Urothelium cell line (cell line): Measurements from ENCODE around the gene GFER.
"Not testable (repeated sequence)": the region's sequence is repeated elsewhere in the genome, so short reads cannot be mapped to it uniquely, and the experiment has no call there.

ENCODE experiments used
- DNase-seq: peaks from one replicate; pipeline ENCODE4 v3.0.0; 2011; ENCODE audit warnings: low spot score, mixed read lengths
- FAIRE-seq: peaks from 2 replicates; lab custom pipeline; 2011; peaks lifted over from hg19 to GRCh38; lab: Jason Lieb, UNC

The GFER gene

DNA sequence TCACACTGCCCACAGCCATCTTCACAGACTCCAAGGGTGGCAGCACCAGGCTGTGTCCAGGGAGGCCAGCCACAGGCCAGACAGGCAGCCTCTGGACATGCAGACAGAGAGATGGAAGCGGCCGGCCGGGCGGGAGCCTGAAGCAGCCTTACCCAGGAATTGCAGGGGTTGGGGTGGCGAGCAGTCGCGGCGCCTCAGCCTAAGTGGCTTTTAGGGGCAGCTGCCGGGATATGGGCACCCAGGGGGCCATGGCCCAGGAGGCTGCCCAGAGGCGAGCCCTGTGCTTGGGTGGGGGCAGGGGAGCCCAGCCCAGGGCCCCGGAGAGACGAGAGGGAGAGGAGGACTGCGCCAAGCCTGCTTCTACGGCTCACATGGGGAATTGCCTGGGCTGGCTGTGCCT, 41.3 kb downstream of the GFER start:
- FAIRE-seq (no peak), DNase-seq (no peak)

DNA sequence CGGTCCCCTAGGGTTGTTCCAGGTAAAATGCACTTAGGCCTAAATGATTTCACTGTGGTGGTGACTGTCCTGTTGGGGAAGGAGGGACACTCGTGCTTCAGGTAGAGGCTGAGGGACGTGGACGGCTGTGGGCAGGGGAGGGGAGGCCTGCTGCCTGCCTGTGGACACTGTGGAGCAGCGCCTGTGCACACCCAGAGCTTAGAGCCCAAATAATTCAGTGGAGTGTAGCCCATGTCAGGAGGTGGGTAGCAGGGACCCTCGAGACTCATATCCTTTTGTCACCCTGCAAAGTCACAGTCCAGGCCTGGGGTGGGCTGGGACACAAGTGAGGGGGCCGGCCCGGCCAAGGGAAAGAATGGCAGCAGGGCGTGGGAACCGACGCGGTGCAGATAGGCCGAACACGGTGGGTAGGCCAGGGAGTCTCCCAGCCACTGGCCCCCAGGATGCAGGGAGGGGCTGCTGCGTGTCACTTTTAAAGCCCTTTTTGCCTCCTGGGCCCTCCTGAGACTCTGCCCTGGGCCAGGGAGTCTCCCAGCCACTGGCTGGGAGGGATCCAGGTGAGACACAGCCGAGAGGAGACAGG, 42.0 kb downstream of the GFER start:
- FAIRE-seq (no peak), DNase-seq (no peak)

DNA sequence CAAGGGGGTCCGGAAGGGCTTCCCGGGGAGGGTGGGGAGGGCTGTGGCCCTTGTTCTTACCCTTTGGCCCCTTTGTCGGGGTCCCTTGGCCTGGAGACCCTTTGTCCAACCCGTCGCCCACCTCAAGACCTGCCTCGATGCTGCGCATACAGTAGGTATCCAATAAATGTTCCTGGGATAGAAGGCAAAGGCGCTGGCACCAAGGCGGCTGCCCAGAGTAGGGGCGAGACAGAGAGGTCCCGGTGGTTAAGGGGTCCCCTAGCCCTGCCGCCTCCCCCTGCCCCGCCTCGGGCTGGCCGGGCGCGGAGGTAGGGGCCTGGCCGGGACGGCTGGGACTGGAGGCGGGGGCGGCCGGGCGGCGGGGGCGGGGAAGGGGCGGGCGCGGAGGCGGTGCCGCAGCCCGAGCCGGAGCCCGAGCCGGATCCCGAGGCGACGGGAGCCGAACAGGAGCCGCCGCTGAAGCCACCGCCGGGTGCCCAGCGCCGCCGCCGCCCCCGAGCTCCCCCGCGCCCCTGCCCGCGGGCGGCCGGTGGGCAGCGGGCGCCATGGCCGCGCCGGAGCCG, 42.5 kb downstream of the GFER start, which contains the start of gene NHERF2:
Gene NHERF2, plus strand, starts transcription at position 442 of the 563 bp plus-strand sequence. Its CDS starts 104 bp downstream, at position 546.
- FAIRE-seq (no peak), DNase-seq (peak; percentile 81)

DNA sequence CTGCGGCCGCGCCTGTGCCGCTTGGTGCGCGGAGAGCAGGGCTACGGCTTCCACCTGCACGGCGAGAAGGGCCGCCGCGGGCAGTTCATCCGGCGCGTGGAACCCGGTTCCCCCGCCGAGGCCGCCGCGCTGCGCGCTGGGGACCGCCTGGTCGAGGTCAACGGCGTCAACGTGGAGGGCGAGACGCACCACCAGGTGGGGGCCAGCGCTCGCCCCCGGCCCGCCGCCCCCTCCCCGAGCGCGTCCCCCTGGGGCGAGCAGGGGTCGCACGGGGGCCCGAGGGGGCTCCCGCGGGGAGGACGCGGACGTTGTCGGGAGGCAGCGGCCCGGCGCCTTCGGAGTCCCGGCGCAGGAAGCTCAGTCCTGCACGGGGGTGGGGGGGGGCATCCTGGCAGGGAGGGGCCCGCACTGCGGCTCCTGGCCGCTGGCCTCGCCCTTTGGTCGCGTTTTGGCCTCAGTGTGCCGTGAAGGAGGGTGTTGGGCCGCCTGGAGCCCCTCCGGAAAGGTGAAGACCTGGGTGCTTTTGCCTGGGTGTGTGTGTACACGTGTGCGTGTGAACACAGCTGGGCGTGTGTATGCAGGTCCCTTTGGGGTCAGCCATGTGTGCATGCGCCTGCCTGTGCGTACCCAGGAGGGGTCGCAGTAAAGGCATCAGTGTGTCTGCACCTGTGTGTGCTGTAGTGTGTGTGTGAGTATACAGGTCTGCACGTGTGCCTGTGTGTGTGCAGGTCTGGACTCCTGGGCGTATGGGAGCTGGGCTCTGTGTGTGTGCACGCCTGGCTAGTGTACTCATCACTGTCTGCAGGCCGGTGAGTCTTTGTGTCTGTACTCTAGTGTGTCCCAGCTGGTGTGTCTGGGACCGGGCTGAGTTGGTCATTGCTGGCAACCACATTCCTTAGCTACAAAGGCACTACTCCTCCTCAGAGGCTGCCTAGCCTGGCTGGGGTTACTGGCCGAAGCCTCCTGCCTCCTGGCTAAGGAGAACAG, 43.3 kb downstream of the GFER start:
- no peak for FAIRE-seq
- peak; percentile 49 for DNase-seq

DNA sequence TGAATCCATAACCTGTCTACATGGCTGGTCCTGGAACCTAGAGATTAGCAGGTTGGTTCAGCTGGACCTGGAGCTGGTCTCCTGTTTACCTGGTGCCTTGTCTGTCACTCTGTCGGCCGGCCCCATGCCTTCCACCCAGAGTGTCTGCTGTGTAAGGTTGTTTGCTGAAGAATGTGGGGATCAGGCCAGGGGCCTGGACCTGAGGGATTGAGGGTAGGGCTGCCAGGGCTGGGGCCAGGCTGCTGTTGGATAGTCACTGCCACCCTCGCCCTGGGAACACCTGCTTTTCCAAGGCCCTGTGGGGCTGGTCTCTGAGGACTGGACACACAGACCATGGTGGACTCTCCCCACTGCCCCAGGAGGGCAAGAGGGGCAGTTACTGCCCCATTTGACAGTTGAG, 44.2 kb downstream of the GFER start:
- FAIRE-seq (no peak), DNase-seq (no peak)

DNA sequence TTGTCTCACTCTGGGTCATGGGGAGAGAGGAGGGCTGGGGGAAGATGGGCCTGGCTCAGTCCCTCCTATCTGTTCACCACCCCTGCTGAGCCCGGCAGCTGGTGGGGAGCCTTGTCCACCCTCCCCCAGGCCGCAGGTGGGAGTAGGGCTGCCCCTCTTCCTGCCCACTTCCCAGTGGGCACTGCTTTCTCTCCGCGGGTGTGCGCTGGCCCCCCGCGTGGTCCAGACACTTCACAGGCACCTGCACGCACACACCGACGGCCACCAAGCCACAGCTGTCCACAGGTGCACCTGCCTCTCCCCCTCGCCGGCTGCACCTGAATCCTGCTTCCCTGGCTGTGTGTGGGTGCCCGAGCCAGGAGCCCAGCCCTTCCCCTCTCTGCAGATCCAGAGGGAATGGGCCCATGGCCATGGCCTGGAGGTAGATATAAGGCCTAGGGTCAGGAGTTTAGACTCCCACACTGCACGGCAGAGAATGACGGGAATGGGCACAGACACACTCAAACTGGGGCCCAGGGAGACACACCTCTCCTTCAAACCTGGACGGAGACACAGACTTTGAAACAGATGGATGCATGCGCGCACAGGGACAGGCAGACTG, 44.7 kb downstream of the GFER start:
- FAIRE-seq (no peak), DNase-seq (no peak)

DNA sequence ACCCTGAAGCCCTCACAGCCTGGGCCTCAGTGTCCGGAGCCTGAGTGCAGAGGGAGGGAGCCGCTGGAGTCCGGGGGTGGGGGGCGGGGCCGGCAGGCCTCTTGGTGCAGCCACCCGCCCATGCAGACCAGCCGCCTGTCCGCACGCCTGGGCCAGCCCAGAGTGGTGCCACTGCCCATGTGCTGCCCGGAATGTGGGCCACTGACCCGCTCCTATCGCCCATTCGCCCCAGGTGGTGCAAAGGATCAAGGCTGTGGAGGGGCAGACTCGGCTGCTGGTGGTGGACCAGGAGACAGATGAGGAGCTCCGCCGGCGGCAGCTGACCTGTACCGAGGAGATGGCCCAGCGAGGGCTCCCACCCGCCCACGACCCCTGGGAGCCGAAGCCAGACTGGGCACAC, 45.4 kb downstream of the GFER start:
- DNase-seq: no peak
- no peak for FAIRE-seq

DNA sequence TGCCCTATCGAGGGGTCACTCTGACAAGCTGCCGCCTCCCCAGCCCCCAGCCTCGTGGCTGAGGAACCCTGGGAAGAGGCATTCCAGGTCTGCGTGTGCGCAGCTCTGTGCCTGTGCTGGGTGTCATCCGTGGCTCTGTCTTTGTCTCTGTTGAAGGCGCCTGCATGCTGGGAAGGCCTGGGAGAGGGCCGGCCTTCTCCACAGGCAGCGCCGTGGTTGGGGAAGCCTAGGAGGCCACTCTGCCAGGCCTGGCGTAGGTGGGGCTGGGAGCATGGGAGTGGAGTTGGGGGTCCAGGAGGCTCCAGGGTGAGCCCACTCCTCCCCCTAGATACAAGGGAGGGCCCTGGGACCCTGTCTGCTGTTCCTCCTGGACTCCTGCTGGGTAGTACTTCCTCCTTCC, 46.0 kb downstream of the GFER start:
- FAIRE-seq: no peak

DNA sequence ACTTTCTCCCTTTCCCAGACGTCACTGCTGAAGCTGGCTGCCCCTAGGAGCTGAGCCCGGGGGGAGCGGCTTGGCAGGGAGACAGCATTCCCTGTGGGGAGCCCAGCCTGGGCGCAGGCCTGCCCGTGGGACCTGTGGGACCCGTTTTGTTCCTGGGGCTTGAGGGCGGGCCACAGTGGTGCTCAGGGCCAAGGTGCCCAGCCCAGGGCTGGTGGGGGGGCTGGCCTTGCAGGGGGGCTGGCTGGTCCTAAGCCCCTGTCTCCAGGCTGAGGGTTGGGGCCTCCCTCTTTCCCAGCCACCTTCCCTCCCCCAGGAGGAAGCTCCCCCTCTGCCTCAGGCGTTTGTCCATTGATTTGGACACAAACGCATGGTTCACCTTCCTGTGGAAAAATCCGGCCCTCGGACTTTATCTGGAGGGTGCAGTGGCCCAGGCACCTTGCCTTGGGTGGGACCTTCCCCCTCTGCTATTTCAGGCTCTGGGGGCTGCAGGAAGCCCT, 47.1 kb downstream of the GFER start:
- DNase-seq (no peak), FAIRE-seq (no peak)

More for the DNA sequence above, 46.0 kb downstream of the GFER start:
- no peak for DNase-seq

DNA sequence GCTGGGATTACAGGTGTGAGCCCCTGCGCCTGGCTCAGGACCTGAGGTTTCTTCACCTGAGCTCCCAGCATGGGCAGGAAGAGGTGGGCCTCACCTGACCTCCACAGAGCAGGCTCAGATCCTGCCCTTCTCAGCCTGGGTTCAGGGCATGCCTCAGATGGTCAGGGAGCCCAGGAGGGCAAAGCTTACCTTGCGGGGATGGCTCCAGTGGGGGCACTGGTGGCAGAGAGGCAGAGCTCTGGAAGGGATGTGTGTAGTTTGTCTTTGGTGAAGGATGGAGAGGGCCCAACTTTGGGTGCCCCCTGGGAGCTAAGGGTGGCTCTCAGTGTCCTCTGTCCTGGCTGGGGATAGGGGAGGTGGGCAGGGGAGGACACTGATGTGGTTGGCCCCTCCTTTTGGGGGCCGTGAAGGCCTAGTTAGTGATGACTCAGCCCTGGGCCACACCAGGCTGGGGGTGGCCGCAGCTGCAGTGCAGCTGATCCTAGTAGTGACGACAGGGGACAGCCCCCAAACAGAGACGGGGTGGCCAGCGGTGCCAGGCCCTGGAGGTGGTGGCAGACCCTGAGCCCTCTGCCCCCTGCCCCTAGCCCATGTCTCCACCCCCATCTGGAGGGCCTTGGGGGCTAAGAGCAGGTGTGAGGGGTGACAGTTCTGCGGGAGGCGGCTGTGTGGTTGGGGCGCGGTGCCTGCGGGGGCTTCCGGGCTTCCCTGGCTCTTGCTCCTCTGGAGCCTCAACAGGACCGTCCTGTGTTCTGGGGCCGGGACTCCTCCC, 48.5 kb downstream of the GFER start:
- DNase-seq (no peak), FAIRE-seq (no peak)

DNA sequence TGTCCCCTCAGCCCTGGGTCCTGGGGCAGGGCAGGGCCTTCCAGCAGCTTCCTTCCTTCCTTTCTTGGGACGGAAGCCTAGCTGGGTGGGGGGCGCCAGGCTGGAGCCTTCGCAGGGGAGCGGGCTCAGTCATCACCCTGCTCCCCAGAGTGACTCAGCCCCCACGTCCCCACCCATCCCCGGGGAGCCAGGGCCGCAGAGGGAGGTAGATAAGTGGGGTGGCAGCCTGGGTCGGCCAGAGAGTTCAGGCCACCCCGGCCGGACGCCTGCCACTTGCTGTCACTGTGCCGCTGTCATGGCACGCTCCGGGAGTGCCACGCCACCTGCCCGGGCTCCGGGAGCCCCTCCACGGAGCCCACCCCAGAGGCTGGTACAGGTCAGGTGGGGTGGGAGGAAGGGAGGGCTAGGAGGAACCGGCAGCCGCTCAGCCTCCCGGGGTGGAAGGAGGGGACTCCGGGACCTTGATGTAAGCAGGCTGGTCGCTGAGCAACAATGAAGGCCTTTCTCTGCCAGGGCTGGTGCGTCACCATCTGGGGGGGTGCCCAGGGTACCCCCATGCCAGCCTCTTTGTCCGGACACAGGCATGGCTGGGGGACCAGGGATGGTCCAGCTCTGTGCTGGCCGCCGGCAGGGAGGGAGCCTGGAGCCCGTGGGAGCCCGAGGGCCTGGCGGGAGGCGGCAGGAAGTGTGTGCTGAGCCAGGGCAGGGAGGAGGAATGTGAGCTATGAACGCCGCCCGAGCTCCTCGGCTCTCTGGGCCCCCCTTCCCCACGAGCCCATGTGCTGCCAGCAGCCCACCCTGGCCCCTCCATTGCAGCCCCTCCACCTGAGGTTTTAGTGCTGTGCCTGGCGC, 49.3 kb downstream of the GFER start:
- no peak for FAIRE-seq
- DNase-seq: peak; percentile 66

DNA sequence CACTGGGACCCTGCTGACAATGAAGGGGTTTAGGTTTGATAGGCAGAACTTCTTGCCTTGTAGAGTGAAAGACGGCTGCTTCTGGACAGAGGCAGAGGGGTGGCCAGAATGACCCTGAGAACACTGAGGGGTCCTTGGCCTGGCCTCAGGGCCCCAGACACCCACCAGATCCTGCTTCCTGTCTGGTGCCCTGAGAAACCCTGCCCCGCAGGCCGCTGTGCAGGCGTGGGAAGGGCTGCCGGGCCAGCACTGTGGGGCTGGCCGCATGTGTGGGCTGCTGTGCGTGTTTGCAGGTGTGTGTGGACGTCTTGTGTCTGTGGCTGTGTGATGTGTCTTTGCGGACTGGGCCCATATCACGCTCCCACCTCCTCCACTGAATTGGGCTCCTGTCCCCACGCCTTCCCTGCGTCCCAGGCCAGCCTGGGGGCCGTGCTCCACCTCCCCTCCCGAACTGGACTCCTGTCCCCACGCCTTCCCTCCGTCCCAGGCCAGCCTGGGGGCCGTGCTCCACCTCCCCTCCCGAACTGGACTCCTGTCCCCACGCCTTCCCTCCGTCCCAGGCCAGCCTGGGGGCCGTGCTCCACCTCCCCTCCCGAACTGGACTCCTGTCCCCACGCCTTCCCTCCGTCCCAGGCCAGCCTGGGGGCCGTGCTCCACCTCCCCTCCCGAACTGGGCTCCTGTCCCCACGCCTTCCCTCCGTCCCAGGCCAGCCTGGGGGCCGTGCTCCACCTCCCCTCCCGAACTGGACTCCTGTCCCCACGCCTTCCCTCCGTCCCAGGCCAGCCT, 50.1 kb downstream of the GFER start:
- peak; percentile 66 for FAIRE-seq
- not testable (repeated sequence) for DNase-seq

DNA sequence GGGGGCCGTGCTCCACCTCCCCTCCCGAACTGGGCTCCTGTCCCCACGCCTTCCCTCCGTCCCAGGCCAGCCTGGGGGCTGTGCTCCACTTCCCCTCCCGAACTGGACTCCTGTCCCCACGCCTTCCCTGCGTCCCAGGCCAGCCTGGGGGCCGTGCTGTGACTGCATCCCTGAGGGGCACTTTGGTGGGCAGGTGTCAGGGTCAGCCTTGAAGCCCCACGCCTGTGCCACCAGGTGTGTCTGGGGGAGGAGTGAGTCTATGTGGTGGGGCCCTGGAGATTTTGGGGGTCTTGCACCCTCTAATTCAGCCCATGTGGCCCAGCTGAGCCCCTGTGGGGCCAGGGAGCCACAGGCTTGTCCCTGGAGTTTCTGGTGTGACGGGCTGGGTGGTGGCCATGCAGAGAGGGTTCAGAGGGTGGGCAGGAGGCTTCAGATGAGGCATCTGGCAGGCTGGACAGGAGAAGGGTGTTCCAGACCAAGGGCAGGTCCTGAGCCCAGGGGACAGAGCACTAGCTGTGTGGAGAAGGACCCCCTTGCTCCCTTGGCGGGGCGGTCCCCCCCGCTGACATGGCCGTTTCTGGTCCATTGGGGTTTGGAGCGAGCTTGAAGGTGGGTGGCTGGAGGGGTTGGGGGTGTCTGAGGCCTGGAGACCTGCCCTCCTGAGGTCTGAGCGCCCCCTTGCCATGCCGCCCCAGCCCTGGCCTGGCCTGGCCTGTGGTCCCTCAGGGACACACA, 50.9 kb downstream of the GFER start:
- FAIRE-seq (no peak), DNase-seq (no peak)

DNA sequence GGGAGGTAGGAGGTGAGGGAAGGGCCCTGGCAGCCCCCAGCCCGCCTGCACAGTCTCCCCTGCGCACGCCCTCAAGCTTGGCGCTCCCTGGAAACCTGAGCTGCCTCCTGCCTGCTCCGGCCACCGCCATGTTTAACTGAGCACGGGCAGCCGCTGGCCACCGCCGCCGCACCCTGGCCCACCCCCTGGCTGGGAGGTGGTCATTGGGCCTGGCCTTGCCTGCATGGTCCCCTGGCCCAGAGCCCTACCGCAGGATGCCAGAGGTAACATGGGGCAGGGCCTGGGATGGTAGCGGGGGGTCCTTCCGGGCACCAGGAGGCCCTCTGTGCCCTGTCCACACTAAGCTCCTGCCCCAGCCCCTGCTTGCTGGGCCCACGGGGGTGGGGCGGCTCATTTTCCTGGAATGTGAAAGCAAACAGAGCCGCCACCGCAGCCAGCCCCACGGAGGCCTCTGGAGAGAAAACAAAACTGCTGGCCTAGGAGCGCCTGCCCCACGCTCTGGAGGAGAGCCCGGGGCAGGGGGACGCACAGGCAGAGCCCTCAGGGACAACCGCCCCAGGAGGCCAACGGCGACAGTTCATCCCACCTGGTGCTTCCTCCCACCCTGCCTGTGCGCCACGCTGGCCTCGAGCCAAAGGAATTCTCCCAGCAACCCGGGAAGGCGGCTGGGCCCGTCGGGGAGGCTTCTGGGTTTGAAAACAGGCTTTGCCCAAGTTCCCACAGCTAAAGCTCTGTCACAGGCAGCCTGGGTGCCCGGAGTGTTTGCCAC, 51.6 kb downstream of the GFER start:
- no peak for FAIRE-seq
- DNase-seq: peak; percentile 70

DNA sequence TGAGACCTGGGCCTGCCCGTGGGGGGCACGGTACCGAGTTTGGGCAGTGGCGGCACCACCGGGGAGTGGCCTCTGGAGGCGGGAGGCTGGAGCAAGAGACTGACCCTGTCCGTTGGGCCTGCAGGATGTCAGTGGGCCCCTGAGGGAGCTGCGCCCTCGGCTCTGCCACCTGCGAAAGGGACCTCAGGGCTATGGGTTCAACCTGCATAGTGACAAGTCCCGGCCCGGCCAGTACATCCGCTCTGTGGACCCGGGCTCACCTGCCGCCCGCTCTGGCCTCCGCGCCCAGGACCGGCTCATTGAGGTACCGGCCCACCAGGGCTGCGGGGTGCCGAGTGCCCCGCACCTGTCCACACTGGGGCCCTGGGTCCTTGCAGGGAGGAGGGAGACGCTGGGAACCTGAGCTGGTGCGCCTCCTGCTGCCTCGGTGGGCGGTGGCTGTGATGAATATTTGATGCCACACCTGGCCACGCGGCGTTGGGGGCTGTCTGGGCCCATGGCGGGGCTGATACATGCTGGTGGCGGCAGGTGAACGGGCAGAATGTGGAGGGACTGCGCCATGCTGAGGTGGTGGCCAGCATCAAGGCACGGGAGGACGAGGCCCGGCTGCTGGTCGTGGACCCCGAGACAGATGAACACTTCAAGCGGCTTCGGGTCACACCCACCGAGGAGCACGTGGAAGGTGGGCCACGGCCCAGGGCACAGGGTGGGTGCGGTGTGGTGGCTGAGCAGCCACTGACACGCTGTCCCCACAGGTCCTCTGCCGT, 52.4 kb downstream of the GFER start:
- FAIRE-seq (peak; percentile 13), DNase-seq (no peak)

DNA sequence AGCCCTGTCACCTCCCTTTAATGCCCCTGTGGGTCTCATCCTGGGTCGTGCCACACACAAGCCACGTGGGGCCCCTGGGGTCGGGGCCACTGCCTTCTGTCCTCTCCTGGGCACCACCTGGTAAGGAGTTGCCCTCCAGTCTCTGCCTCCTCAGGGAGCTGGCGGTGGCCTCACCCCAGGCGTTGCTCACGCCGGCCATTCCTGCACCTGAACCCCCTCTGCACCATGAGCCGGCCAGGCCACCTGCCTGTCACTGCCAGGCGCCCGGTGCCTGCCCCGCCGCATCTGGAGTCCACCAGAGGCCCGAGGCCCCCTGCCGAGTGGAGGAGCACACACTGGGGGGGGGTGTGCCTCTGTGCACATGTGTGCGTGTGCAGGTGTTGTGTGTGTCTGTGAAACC, 53.1 kb downstream of the GFER start:
- DNase-seq: no peak
- no peak for FAIRE-seq
